Embryonic facial prominence (tissue), 1 donor: ENCODE measurements around the gene CDO1.

Experiments used
- DNase-seq: peaks from one replicate; pipeline ENCODE4 v3.0.0-alpha.2; 2016; ENCODE audit errors: extremely low spot score

The CDO1 gene

GRCh38 chr5:115816226-115817081 is at the start of gene CDO1:
Gene CDO1 (minus strand): TSS chr5:115816659. CDS start chr5:115816397, 262 bp downstream.
- peak; percentile 73 for DNase-seq

GRCh38 chr5:115859378-115859777 is 42.9 kb upstream of the CDO1 start:
- no peak for DNase-seq

- no peak for DNase-seq
These were observed 41.9 kb upstream of the CDO1 start for GRCh38 chr5:115858396-115858795.

GRCh38 chr5:115857626-115858349 is 41.3 kb upstream of the CDO1 start:
- no peak for DNase-seq

- DNase-seq, result no peak
These were observed 40.6 kb upstream of the CDO1 start for GRCh38 chr5:115857057-115857479.

GRCh38 chr5:115855959-115856358 is 39.5 kb upstream of the CDO1 start:
- DNase-seq, result no peak

GRCh38 chr5:115854139-115854538 is 37.7 kb upstream of the CDO1 start:
- no peak for DNase-seq

GRCh38 chr5:115850744-115851416 is 34.4 kb upstream of the CDO1 start:
- DNase-seq, result no peak

- DNase-seq, result no peak
These were observed 32.9 kb upstream of the CDO1 start for GRCh38 chr5:115849258-115849798.

- no peak for DNase-seq
These were observed 30.8 kb upstream of the CDO1 start for GRCh38 chr5:115847290-115847689.

GRCh38 chr5:115844321-115844817 is 27.9 kb upstream of the CDO1 start:
- DNase-seq, result no peak

- DNase-seq, result no peak
These were observed 27.1 kb upstream of the CDO1 start for GRCh38 chr5:115843444-115844130.

GRCh38 chr5:115842952-115843351 is 26.5 kb upstream of the CDO1 start:
- no peak for DNase-seq

GRCh38 chr5:115842089-115842935 is 25.9 kb upstream of the CDO1 start:
- peak; percentile 12 for DNase-seq

- DNase-seq, result peak; percentile 88
These were observed 25.1 kb upstream of the CDO1 start, which contains the start of the genes AP3S1 and ATG12 for GRCh38 chr5:115841382-115842088. Gene AP3S1 (plus strand): TSS chr5:115841935. CDS start chr5:115842038, 103 bp downstream. Gene ATG12 (minus strand): TSS chr5:115841565. CDS start chr5:115841552, 13 bp downstream.

GRCh38 chr5:115840873-115841272 is 24.4 kb upstream of the CDO1 start:
- no peak for DNase-seq

- DNase-seq, result peak; percentile 29
These were observed 22.5 kb upstream of the CDO1 start for GRCh38 chr5:115838885-115839518.

- DNase-seq, result no peak
These were observed 19.0 kb upstream of the CDO1 start for GRCh38 chr5:115835481-115835880.
